Natural killer cell (primary cell): ENCODE data around the gene FBXW5. TPM values are rescaled to one million over a fixed set of nuclear protein-coding genes. Genes with fewer than 3 reads are reported as not detected.

Experiments used
- ATAC-seq, 3 donors: fragments of 150-1000 bp in 2 of 3; fragments of 200-7000 bp in 1 of 3; cut with Tn5 transposase; 1 replicate in 1 of 3; 2 replicates in 2 of 3; pipeline ENCODE4 v1.10.0; 2021; ENCODE audit warnings: mild to moderate bottlenecking in 2 of 3, moderate library complexity in 2 of 3
- DNase-seq, 2 donors: peaks; one replicate each; pipeline versions ENCODE4 v3.0.0 to v3.0.0-alpha.2; 2013 to 2021; ENCODE audit warnings: mixed read lengths in 1 of 2
- H3K27ac ChIP-seq: one replicate; pipeline ENCODE4 v1.5.1; 2013; ENCODE audit warnings: mild to moderate bottlenecking, low read length
- H3K27me3 ChIP-seq: one replicate; pipeline ENCODE4 v1.6.1; 2013; ENCODE audit warnings: low read length; ENCODE audit not compliant: control insufficient read depth, insufficient read depth
- H3K36me3 ChIP-seq: one replicate; pipeline ENCODE4 v1.6.1; 2013; ENCODE audit warnings: low read length; ENCODE audit not compliant: control insufficient read depth, insufficient read depth
- H3K4me1 ChIP-seq: one replicate; pipeline ENCODE4 v1.6.1; 2013; ENCODE audit warnings: low read length; ENCODE audit not compliant: control insufficient read depth, insufficient read depth
- H3K4me3 ChIP-seq: one replicate; pipeline ENCODE4 v1.5.1; 2013; ENCODE audit warnings: low read length
- H3K9me3 ChIP-seq: one replicate; pipeline ENCODE4 v1.6.1; 2013; ENCODE audit warnings: low read length; ENCODE audit not compliant: control insufficient read depth, insufficient read depth
- H3K27ac Mint-ChIP-seq, 2 donors: one replicate each; pipeline ENCODE4 v1.8.0; 2022; ENCODE audit warnings: mild to moderate bottlenecking in 2 of 2, mixed read lengths in 2 of 2, moderate library complexity in 1 of 2
- H3K27me3 Mint-ChIP-seq, 2 donors: one replicate each; pipeline ENCODE4 v1.8.0; 2022; ENCODE audit warnings: low read depth in 2 of 2, mixed read lengths in 2 of 2
- H3K36me3 Mint-ChIP-seq: one replicate; pipeline ENCODE4 v1.8.0; 2022; ENCODE audit warnings: mixed read lengths
- H3K4me1 Mint-ChIP-seq, 2 donors: one replicate each; pipeline ENCODE4 v1.8.0; 2022; ENCODE audit warnings: mixed read lengths in 2 of 2
- H3K4me3 Mint-ChIP-seq: one replicate; pipeline ENCODE4 v1.8.0; 2022; ENCODE audit warnings: mild to moderate bottlenecking, moderate library complexity, mixed read lengths
- H3K9me3 Mint-ChIP-seq, 2 donors: one replicate each; pipeline ENCODE4 v1.8.0; 2022; ENCODE audit warnings: mixed read lengths in 2 of 2
- CTCF ChIP-seq: fragments of 200-600 bp; IDR thresholded peaks from one replicate; pipeline ENCODE4 v1.8.0; 2022; ENCODE audit warnings: antibody characterized with exemption
- WGBS: methylation state at CpG from one replicate; pipeline ENCODE4 v1.1.7; 2013; ENCODE audit warnings: missing lambda C conversion rate; ENCODE audit not compliant: insufficient coverage; 5-methylcytosine and 5-hydroxymethylcytosine counted together
- intact Hi-C: fragments of 100-400 bp; cut with micrococcal nuclease; formaldehyde crosslinking; loops from one replicate; pipeline ENCODE4 v1.14.2; 2022
- total RNA-seq, 4 donors: library from RNA; stranded (reverse); fragments of 120-200 nt in 1 of 4; gene quantifications; one replicate each; pipeline versions ENCODE4 v1.2.3 to v1.2.4, GENCODE V29; 2013 to 2022

FBXW5 gene
- total RNA-seq, 3 donors from 2014 or later (not counting 1 experiment from before 2014, with no cell fraction given): 117 to 144 (median 136) TPM

GRCh38 chr9:136955202-136955942, 10.8 kb upstream of the FBXW5 start:
- H3K27ac Mint-ChIP-seq: no peak overlapping the region

GRCh38 chr9:136954270-136955083, 9.9 kb upstream of the FBXW5 start:
- TF ChIP-seq CTCF: no peak
- Histone ChIP-seq H3K27ac (no peak overlapping the region), H3K27me3 (no peaks in the 10 kb centered on the region), H3K36me3 (no peaks in the 10 kb centered on the region), H3K4me3 (no peak overlapping the region), H3K4me1 (peaks cover 42% of the 10 kb centered on the region), H3K9me3 (no peaks in the 10 kb centered on the region)
- WGBS: 87% methylated on average over 24 of the region's 25 CpGs
- H3K4me3 Mint-ChIP-seq: no peak overlapping the region
- H3K27ac Mint-ChIP-seq: no peak overlapping the region
- H3K9me3 Mint-ChIP-seq: peaks cover 4 to 5% of the 10 kb centered on the region in 2 donors
- ATAC-seq (no peak), DNase-seq (no peak)
- peaks cover 4 to 51% of the 10 kb centered on the region in 2 donors for H3K4me1 Mint-ChIP-seq
- H3K36me3 Mint-ChIP-seq: no peaks in the 10 kb centered on the region
- no peaks in the 10 kb centered on the region for H3K27me3 Mint-ChIP-seq
- intact Hi-C loops: no loop called here

More at GRCh38 chr9:136955202-136955942, 10.8 kb upstream of the FBXW5 start:
- H3K36me3 ChIP-seq: no peaks in the 10 kb centered on the region
- intact Hi-C loops: no loop called here
- H3K4me3 ChIP-seq: no peak overlapping the region
- Mint-ChIP-seq H3K36me3 (no peaks in the 10 kb centered on the region), H3K9me3 (peaks cover 4 to 5% of the 10 kb centered on the region in 2 donors), H3K4me3 (no peak overlapping the region), H3K27me3 (no peaks in the 10 kb centered on the region), H3K4me1 (peaks cover 4 to 54% of the 10 kb centered on the region in 2 donors)
- no peak overlapping the region for H3K27ac ChIP-seq
- no peaks in the 10 kb centered on the region for H3K9me3 ChIP-seq
- TF ChIP-seq CTCF: no peak
- H3K4me1 ChIP-seq: peaks cover 47% of the 10 kb centered on the region
- DNase-seq (no peak), ATAC-seq (no peak)
- H3K27me3 ChIP-seq: no peaks in the 10 kb centered on the region
- WGBS: 87% methylated on average over 14 of the region's 14 CpGs

- H3K4me1 ChIP-seq: peaks cover 42% of the 10 kb centered on the region
- intact Hi-C loops: no loop called here
- H3K27me3 ChIP-seq: no peaks in the 10 kb centered on the region
- DNase-seq: no peak
- no peak for ATAC-seq
- Mint-ChIP-seq H3K36me3 (no peaks in the 10 kb centered on the region), H3K9me3 (peaks cover 4 to 5% of the 10 kb centered on the region in 2 donors), H3K4me3 (no peak overlapping the region), H3K4me1 (peaks cover 4 to 45% of the 10 kb centered on the region in 2 donors), H3K27me3 (no peaks in the 10 kb centered on the region), H3K27ac (no peak overlapping the region)
- TF ChIP-seq CTCF: no peak
- H3K27ac ChIP-seq: no peak overlapping the region
- WGBS: 88% methylated on average over 19 of the region's 19 CpGs
- H3K9me3 ChIP-seq: no peaks in the 10 kb centered on the region
- no peaks in the 10 kb centered on the region for H3K36me3 ChIP-seq
- H3K4me3 ChIP-seq: no peak overlapping the region
Measured at GRCh38 chr9:136953771-136954269, 9.3 kb upstream of the FBXW5 start.
